ENCODE results near the gene WIPF3.

WIPF3 gene

DNA sequence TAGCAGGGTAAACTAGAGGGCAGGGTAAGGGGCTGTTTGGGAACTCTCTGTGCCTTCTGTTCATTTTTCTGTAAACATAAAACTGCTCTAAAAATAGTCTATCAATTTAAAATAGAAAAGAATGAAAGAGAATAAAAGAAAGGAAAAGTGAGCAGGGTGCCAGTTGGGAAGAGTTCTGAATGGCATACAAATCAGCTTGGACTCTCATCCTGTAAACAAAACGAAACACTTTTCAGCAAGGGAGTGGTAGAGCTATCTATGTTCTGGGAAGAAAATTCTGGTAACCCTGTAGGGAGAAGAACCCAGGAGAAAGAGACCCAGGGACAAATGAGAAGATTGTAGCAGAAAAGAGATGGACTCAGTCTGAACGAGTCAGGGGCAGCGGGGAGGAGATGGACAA is 158.7 kb downstream of the WIPF3 start:
- no peak for DNase-seq (ENCODE audit: extremely low read depth, low read depth)
- TF ChIP-seq, protein P1, sequence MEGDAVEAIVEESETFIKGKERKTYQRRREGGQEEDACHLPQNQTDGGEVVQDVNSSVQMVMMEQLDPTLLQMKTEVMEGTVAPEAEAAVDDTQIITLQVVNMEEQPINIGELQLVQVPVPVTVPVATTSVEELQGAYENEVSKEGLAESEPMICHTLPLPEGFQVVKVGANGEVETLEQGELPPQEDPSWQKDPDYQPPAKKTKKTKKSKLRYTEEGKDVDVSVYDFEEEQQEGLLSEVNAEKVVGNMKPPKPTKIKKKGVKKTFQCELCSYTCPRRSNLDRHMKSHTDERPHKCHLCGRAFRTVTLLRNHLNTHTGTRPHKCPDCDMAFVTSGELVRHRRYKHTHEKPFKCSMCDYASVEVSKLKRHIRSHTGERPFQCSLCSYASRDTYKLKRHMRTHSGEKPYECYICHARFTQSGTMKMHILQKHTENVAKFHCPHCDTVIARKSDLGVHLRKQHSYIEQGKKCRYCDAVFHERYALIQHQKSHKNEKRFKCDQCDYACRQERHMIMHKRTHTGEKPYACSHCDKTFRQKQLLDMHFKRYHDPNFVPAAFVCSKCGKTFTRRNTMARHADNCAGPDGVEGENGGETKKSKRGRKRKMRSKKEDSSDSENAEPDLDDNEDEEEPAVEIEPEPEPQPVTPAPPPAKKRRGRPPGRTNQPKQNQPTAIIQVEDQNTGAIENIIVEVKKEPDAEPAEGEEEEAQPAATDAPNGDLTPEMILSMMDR (IDR thresholded peaks at IDR 0.05; ENCODE audit: low read depth, low read length) = no peak

Data from AG09319 (cell line).